Stimulated activated CD8-positive, alpha-beta memory T cell treated with anti-CD3 and anti-CD28 coated beads, Interleukin-15, amount 100 ng/mL, for 4 hours (primary cell): ENCODE data around the gene AOPEP.

ENCODE experiments used
- DNase-seq, 2 donors: peaks; one replicate each; pipeline ENCODE4 v3.0.0-alpha.2; 2020; ENCODE audit warnings: low read depth in 2 of 2

The AOPEP gene

DNA sequence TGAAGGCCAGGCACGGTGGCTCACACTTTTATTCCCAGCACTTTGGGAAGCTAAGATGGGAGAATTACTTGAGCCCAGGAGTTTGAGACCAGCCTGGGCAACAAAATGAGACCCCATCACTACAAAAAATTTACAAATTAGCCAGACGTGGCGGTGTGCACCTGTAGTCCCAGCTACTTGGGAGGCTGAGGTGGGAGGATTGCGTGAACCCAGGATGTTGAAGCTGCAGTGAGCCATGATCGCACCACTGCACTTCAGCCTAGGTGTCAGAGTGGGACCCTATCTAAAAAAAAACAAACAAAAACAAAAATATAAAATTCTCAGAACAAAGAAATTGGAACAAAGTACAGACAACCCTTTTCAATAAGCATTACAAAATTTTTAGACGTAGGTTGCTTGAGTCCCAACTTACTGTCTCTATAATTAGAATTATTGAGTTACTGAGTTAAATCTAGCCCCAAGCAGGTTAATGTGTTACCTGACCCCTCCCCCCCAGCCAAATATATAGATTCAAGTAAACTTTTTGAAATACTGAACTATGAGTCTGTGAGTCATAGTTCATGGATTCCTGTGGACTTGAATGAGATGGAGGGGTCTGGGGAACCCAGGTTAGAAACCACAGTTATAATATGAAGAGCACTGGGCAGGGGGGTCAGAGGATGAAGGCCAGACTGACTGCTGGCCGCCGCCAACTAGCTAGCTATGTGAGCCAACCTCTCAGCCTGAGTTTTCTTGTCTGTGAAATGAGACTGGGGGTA is 173.1 kb downstream of the AOPEP start:
- DNase-seq, result no peak

DNA sequence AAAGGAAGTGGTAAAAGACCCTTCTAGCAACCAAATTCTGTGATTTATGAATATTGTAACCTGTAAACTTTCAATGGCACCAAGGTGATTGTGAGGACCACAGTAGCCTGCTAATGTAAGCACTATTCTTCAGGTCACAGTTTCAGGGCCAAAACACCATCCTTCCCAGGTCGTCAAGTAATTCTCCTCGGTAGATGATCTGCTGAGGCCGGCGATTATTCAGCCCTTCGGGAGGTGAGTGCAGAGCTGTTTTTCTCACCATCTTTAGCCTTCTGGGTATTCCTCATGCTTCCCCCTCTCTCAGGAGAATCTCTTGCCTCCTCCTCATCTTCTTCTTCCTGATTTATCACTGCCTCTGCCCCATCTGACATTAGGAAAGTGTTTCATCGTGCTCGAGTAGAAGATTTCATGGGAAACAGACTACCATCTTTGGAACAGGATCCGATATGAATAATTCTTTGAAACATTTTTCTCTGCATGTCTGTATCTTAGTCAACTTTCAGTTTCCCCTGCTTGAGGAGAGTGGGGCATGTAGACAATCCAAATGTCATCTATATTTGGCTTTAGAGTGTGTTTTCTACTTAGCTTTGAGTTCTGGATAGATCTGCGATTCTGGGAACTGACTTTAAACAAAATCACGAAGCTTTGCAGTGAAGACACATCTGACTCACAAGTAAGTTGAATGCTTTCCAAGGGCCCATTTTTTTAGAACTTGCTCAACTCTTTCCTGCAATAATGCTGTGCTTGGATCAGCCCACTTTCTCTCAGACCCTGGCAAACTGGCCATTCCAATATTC is 173.9 kb downstream of the AOPEP start:
- no peak for DNase-seq

DNA sequence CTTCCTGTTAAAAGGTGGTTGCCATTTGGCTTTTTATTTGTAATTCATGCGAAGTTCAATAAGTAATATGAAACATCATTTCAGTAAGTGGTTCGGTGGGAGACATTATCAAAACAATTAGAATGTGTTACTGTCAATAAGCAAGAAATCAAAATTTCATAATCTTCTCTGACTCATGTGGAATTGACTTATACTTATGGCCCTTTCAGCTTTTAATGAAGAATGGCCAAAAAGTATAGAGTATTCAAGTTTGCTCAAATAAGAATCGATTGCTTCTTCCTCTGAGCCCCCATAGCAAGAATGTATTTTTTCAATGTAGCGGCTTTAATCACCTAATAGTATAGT is 174.5 kb downstream of the AOPEP start:
- DNase-seq, result no peak

DNA sequence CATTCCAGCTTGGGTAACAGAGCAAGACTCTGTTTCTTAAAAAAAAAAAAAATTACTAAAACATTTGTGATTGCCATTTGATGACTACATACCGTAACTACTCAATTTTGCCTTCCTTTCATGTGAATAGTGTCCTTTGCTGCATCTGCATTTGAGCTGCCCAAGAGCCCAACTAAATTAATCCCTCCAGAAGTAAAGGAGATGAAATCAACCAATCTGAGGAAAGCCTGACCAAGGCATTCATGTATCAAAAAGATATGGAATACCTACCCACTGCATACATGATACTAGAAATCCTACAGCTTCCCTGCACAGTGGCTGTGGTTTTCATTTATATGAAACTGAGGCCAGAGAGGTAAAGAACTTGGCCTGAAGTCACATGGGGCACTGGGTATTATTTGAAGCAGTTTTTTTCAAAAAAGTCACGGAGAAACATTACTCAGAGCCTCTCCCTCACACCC is 177.5 kb downstream of the AOPEP start:
- DNase-seq, result no peak

DNA sequence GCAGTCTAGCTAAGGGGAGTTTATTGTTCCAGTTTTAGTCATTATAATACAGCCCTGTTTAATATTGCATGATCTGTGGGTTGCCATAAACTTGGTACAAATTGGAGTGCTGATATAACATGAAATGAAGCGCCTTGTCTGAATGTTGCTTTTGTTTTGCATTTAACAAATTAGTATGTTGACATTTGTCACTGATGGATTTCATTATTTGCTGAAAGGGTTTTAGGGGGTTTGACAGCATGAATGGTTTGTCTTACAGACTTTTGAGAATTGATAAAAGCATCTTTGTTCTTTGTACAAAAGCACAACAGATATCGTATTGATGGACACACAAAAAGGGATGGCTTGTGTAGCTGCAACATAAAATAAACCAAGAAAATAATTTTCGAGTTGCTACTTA is 178.3 kb downstream of the AOPEP start:
- no peak for DNase-seq

DNA sequence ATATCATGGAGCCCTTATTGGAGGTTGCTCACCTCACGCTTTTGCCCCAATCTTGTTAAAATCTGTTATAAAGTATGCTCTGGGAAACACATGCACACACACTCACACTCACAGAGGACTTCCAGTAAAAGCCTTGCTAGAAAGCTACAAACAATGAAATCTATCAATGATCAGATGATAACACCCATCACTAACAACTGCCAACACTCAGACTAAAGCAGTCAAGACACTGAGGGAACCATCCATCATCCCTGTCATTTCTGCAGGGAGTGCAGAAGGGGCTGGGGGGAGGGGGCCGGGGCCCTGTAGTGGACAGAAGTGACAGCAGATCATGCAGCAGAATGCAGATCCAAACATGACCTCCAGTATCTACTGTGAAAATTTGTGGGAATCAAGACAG is 179.1 kb downstream of the AOPEP start:
- no peak for DNase-seq

DNA sequence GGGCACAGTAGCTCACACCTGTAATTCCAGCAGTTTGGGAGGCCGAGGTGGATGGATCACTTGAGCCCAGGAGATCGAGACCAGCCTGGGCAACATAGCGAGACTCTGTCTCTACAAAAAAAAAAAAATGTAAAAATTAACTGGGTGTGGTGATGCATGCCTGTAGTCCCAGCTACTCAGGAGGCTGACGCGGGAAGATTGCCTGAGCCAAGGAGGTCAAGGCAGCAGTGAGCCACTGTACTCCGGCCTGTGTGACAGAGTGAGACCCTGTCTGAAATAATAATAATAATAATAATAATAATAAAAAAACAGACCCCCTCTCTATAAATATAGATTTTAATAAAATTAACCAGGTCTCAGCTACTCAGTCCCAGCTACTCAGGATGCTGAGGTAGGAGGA is 179.7 kb downstream of the AOPEP start:
- DNase-seq, result no peak

DNA sequence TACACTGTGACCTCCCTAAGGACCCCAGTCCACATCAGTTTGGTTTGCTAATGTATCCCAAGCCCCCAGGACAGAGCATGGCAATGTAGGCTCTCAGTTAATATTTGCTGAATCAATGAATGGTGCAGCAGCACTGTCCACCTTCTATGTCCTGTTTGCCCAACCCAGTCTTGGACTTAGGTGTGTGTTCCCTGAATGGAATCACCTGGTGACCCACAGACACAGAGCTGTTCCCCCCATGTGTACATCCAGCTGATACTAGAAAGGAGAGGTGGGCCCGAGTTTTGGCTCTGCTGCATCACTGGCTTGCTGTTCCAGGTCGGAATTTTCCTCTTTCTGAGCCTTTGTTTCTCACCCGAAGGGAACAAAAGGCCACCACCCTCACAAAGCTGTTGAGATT is 180.2 kb downstream of the AOPEP start:
- no peak for DNase-seq

DNA sequence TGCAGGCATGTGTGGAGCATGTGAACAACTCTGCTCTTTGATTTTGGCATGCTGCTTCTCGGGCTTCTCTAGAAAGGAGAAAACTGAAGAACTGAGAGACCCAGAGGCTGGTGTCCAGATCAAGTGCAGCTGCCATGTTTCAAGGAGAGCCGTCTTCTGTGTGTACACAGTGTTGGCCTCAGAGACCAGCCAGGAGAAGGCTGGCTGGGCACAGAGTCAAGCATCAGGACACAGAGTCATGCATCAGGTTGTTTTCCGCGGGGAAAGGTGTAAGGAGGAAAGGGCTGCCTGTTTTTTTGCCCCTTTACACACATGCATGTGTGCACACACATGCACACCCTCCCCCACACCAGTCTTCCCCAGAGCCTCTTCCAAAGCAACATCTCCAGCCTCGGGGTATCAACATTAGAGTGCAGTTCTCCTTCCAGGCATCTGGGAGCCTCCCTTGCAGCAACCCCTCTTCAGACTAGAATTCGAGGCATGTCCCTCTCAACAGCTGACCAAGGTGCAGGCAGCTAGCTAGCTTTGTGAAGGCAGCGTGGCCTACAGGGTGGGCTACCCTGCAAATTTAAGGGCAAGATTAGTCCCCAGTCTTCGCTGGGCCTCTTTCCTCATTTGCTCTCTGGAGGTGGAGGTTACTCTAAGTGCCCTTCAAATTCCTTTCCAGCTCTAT is 180.9 kb downstream of the AOPEP start:
- DNase-seq, result no peak

DNA sequence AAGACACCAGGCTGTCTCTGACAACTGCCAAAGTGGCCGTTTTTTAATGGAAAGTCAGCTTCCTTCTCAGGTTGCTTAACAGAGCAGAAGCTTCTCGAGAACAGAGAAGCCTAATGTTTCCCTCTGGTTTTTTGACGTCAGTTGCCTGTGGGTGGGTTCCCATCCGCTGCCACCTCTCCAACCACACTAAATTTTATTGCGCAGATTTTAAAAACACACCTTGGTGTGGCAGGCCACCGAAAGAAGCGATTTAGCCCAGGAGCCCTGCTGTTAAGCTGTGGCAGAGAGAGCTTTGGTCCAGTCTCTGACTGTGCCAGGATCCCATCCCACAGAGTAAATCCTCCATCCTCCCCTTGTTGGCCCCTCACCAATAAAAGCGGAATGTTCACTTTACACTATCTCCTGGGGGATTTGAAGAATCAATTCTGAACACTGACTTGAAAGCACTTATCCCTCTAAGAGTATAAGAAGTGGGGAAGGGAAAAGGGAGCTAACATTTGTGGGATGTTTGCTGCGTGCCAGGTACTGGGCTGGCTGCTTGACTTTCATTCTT is 181.6 kb downstream of the AOPEP start:
- no peak for DNase-seq

DNA sequence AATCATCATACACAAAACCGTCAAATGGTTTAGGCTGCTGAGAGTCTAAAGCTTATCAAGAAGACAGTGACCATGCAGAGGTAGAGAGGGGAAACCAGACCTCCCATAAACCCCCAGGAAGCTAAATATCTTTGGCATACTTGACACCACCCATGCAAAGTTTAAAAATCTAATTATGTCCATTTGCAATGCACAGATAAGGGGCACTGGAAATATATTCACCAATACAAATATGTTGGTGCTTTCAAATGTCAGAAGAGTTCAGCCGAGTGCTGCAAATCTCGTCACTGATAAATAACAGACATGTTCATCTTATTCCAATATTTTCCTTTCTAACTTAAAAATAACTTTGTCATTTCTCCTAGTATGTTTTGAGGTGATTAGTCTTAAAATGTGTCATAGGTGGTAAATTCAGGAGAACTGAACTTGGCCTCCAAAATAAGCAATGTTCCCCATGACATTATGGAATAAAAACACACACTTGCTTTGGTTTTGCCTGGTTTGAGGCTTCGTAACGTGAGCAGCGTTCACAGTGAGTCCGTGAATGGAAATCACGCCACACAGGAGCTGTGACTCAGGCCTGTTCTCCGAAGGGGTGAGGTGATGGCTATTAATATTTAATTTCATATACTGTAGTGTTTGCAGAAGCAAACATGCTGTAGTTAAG is 182.2 kb downstream of the AOPEP start:
- no peak for DNase-seq

DNA sequence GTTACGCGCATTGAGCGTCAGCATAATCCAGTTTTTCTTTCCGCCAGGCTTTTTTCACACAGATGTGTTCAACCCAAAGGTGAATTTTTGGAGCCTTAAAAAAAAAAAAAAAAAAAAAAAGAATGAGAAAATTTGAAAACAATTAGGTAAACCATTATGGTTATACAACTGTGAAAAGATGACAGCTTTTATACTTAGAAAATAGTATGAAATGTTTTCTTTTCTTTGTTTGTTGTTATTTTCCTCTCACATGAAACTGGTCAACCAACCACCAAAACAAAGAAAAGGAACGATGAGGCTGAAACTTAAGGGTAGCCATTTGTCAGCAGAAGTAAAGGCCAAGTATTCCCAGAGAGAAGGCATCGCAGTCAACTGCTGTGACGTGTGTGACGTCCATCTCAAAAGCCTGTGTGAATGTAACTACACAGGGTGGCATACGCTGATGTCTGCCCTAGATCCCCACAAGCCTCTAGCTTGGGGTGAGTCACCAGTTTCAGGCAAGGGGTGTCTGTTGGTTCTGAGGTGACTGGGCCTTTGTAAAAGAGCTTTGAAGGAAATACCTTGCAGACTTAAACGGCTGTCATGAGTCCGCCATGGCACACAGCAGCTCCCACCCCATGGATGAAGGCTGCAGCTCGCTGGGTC is 182.9 kb downstream of the AOPEP start:
- no peak for DNase-seq

DNA sequence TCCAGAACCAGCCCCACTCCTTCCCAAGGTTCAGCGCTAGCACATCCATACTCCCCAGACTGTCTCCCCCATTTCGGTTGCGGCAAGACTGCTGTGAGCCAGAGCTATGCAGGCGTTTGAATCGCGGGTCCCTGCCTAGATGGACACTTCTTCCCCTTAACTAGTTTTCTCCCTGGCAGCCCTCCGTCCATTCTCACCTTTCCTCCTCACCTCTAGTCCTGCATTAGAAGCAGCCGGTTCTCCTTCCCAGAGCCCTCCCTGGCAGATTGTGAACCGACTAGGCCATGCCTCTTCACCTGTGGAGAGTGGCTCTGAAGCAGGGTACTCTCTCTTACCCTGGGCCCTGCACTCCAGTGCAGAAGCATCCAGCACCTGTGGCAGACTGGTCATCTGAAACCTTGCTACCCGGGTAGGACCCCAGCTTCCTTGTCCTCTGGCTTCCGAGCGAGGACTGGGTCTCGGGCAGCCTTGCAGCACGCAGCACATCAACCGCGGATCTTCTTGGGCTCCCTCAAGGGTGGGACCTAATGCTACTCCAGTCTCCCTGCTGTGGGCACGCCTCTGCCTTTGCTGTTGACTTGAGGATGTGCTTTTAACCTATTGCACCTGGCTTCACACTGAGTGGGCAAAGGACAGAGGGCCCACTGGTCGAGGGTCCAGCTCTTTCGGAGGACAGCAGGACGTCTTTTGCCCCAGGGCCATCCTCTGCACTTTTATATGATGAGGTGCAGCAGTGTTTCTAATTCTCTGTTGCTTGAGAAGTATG is 183.6 kb downstream of the AOPEP start:
- no peak for DNase-seq

DNA sequence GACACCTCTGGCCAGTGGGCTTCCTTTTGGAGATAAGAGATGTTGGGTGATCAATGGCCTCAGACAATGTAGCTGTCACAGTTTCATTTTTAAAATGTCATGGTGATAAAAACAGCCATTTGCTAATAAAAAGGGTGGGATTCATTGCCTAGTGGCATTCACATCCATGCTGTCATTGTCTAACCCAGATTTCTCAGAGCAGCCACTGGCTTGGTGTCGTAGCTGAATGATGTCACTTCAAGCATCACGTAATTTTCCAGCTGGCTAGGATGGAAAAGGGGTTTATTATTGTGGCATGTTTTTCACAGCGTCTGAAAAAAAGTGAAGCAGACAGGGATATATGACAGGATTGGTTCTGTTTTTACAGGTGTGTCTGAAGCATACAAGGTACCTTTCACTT is 184.7 kb downstream of the AOPEP start:
- DNase-seq, result no peak

DNA sequence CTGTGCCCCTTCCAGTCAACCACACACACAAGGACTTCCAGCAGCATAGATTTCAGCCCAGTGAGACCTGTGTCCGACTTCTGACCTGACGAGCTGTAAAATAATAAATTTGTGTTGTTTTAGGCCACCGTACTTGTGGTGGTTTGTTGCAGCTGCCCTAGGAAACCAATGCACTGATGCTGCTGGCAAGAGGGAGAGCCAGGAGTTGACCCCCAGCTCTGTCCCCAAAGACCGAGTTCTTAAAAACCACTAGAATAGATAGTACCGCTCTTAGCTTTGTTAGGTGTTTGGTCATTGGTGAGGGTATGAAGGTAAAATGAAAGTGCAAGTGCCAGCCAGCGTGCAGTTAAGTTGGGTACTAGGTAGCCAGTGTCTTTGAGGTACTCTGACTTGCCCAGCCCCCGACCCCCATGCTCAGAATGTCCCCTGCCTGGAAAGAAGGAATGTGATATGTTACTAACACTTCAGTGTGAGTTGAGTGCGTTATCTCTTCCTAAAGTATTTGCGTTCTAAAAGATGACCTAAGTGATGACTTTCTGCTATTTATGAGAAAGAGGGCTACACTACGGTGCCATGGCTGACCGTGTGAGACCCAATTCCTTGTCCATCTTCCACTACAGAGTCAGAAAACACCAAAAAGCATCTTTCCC is 185.6 kb downstream of the AOPEP start:
- DNase-seq, result no peak

DNA sequence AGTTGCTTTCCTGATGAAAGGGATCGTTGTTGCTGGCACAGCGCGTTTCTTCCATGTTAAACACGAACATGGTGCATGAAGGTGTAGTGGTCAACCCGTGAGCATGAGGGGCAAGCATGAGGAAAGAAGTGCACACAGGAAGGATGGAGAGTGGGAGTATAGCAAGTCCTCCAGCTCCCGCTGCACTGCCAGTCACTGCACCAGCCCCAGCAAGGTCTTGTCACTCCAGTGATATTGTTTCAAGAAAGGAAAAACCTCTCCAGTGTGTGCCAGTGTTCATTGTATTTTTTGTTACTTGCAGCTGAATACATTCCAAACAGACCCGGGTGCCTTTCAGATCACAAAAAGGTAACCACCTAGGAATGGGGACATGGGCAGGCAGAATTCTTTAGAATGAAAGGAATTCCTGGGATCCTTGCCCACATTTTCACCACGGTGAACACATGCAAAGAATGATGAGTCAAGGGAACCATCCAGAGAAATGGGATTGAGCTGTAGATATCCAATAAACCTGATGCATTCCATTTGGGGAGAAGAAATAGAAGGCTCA is 186.3 kb downstream of the AOPEP start:
- DNase-seq, result no peak

DNA sequence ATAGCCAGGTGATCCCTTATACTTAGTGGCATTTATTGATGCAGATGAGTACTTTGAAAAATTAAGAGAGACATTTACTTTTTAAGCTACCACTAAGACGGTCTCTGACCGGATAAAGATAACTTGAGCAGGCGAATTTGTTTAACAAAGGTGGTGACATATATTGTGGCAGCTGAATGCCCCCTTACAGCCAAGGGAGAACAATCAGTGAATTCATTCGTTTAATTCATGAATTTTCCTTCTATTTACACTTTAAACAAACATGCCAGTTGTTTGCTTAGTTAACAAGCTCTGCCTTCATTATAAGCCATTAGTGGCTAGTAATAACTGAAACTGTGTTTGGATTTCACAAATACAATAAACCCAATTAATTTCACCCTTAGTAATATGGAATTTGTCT is 187.1 kb downstream of the AOPEP start:
- no peak for DNase-seq

DNA sequence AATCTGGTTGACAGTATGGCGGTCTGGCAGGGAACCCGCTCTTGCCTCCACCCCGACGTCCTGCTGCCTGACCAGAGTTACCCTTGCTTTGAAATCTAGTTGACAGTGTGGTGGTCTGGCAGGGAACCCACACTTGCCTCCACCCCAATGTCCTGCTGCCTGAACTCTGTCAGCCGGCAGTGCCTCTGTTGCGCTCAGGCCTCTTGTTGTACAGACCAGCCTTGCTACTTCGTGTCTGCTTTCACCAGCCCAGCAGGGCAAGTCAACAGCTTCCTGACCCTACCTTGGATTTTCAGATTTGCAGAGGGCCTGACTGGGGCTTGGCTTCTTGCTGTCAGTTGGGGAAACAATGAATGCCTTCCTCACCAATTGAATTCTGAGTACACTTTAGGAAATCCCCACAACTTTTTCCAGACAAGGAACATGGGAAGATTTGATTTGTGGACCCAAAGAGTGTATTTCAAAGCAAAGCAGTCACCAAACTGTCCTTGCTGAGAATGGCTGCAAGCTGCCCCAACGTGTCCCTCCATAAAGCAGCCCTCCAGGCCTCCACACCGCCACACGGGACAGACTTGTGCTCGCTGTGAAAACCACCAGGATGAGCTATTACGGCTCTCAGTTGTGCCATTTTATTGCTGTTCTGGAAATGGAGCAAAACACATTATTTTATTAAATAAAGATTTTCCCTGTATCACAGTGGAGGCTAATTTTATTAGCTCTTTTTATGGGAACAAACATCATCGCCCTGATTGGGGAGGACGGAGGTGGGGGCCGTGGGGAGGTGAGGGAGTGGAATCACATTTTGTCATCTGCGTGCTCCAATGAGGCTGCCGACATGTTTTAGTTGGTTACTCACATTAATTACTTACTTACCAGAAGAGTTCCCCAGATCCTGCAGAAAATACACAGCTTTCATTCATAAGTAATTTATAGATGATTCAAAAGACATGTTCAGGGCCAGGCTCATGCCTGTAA is 189.3 kb downstream of the AOPEP start:
- DNase-seq, result no peak

DNA sequence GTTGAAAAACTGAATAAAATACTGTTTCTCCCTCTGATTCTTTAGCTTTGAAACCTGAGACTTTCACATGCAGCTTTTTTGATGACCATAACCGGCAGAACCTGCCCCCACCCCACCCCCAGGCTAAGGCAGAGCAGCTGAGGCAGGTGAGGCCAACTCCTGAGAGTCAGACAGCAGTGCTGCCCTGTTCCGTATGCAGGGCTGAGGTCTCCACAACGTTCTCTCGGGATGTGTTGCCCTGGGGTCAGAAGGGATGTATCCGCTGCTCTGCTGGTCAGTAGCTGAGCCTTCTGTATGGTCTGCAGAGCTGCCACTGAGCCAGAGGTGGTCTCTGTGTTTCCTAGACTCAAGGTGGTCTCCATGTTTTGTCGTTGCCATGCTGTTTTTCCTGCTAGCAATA is 190.5 kb downstream of the AOPEP start:
- DNase-seq, result no peak
